GM18498 (cell line): ENCODE measurements around the gene DNAJC15.
"Not testable (repeated sequence)": the region's sequence is repeated elsewhere in the genome, so short reads cannot be mapped to it uniquely, and the experiment has no call there.

ENCODE experiments used
- ATAC-seq: cut with Tn5 transposase; IDR thresholded peaks from one replicate; pipeline ENCODE4 v1.9.1; 2021; ENCODE audit warnings: mild to moderate bottlenecking, moderate library complexity; ENCODE audit not compliant: unreplicated experiment

Gene DNAJC15

GRCh38 chr13:43042410-43042921 is 19.1 kb downstream of the DNAJC15 start:
- no peak for ATAC-seq

- peak; percentile 29 for ATAC-seq
These were observed 21.4 kb downstream of the DNAJC15 start for GRCh38 chr13:43044720-43045301.

- not testable (repeated sequence) for ATAC-seq
These were observed 22.0 kb downstream of the DNAJC15 start for GRCh38 chr13:43045302-43045773.

- ATAC-seq, result no peak
These were observed 22.9 kb downstream of the DNAJC15 start for GRCh38 chr13:43046259-43046658.

- peak; percentile 50 for ATAC-seq
These were observed 31.7 kb downstream of the DNAJC15 start for GRCh38 chr13:43054803-43055802.

- no peak for ATAC-seq
These were observed 34.4 kb downstream of the DNAJC15 start for GRCh38 chr13:43057653-43058317.

- no peak for ATAC-seq
These were observed 34.9 kb downstream of the DNAJC15 start for GRCh38 chr13:43058318-43058674.

- ATAC-seq, result no peak
These were observed 35.4 kb downstream of the DNAJC15 start for GRCh38 chr13:43058831-43059230.

GRCh38 chr13:43059779-43060178 is 36.4 kb downstream of the DNAJC15 start:
- ATAC-seq, result not testable (repeated sequence)

- ATAC-seq, result not testable (repeated sequence)
These were observed 37.4 kb downstream of the DNAJC15 start for GRCh38 chr13:43060806-43061205.

GRCh38 chr13:43061496-43062280 is 38.3 kb downstream of the DNAJC15 start:
- ATAC-seq, result no peak

GRCh38 chr13:43071824-43072223 is 48.4 kb downstream of the DNAJC15 start:
- no peak for ATAC-seq

- no peak for ATAC-seq
These were observed 49.0 kb downstream of the DNAJC15 start for GRCh38 chr13:43072394-43072793.

- ATAC-seq, result peak; percentile 78
These were observed 51.6 kb downstream of the DNAJC15 start for GRCh38 chr13:43074824-43075510.

- not testable (repeated sequence) for ATAC-seq
These were observed 52.1 kb downstream of the DNAJC15 start for GRCh38 chr13:43075511-43075902.

- no peak for ATAC-seq
These were observed 53.7 kb downstream of the DNAJC15 start for GRCh38 chr13:43077046-43077445.

GRCh38 chr13:43077461-43077860 is 54.1 kb downstream of the DNAJC15 start:
- ATAC-seq, result no peak

GRCh38 chr13:43077906-43078305 is 54.5 kb downstream of the DNAJC15 start:
- ATAC-seq, result no peak

GRCh38 chr13:43078399-43078798 is 55.0 kb downstream of the DNAJC15 start:
- ATAC-seq, result no peak

GRCh38 chr13:43079392-43079931 is 56.1 kb downstream of the DNAJC15 start:
- ATAC-seq, result no peak
